AG04450 (cell line): ENCODE data around the gene KRT77. TPM values are rescaled to one million over a fixed set of nuclear protein-coding genes. Genes with fewer than 3 reads are reported as not detected.

Experiments
- CTCF ChIA-PET: fragments of 300-600, 350-600 bp; formaldehyde crosslinking; extraction: SDS; loops from one replicate; lab custom pipeline; 2022; ENCODE audit warnings: antibody characterized with exemption, inconsistent platforms; lab: Charles Lee
- POLR2A ChIA-PET: fragments of 350-600 bp; formaldehyde crosslinking; extraction: SDS; loops from one replicate; lab custom pipeline; 2021; ENCODE audit warnings: antibody characterized with exemption, inconsistent platforms; lab: Yijun Ruan, JAX
- DNase-seq: peaks from one replicate; pipeline ENCODE4 v3.0.0-alpha.2; 2011; ENCODE audit warnings: low read depth, low spot score
- H3K27ac ChIP-seq: one replicate; pipeline ENCODE4 v1.5.1; 2012; ENCODE audit warnings: low read depth, low read length, control low read depth
- H3K27me3 ChIP-seq: one replicate; pipeline ENCODE4 v1.6.0; 2012; ENCODE audit warnings: low read length; ENCODE audit not compliant: control insufficient read depth, insufficient read depth
- H3K4me3 ChIP-seq: 2 replicates; pipeline ENCODE4 v1.5.1; 2011; ENCODE audit warnings: mild to moderate bottlenecking, low read depth, low read length, control low read depth
- H3K9me3 ChIP-seq: 2 replicates; pipeline ENCODE4 v1.5.1; 2012; ENCODE audit warnings: low read length; ENCODE audit not compliant: control insufficient read depth, insufficient read depth
- polyA plus RNA-seq: library from polyadenylated mRNA; depleted of rRNA; stranded (reverse); fragments of >200 nt; gene quantifications from 2 replicates; pipeline ENCODE4 v1.2.3, GENCODE V29; 2011
- TF ChIP-seq, protein P1 (sequence below): IDR thresholded peaks from 2 replicates; pipeline ENCODE4 v1.5.1; 2011; ENCODE audit warnings: low read depth, low read length, control low read depth, inconsistent platforms

Gene KRT77
- polyA plus RNA-seq, 1 experiment, result not detected

DNA sequence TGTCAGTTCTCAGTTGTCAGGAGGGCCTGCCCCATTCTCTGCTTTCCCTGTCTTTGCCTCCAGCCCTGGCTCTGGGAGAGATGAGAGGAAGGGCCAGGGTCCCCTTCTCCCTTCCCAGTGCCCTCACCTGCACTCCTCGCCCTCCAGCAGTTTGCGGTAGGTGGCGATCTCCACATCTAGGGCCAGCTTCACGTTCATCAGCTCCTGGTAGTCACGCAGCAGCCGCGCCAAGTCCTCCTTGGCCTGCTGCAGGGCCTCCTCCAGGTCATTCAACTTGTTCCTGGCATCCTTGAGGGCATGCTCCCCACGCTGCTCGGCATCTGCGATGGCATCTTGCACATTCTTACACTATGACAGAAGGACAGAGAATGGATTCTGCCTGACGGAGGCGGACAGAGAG, 56.7 kb downstream of the KRT77 start:
- CTCF ChIA-PET, result no interaction called here
- peaks cover 18% of the 10 kb centered on the region for H3K27me3 ChIP-seq
- no peak overlapping the region for H3K4me3 ChIP-seq
- TF ChIP-seq, protein P1, sequence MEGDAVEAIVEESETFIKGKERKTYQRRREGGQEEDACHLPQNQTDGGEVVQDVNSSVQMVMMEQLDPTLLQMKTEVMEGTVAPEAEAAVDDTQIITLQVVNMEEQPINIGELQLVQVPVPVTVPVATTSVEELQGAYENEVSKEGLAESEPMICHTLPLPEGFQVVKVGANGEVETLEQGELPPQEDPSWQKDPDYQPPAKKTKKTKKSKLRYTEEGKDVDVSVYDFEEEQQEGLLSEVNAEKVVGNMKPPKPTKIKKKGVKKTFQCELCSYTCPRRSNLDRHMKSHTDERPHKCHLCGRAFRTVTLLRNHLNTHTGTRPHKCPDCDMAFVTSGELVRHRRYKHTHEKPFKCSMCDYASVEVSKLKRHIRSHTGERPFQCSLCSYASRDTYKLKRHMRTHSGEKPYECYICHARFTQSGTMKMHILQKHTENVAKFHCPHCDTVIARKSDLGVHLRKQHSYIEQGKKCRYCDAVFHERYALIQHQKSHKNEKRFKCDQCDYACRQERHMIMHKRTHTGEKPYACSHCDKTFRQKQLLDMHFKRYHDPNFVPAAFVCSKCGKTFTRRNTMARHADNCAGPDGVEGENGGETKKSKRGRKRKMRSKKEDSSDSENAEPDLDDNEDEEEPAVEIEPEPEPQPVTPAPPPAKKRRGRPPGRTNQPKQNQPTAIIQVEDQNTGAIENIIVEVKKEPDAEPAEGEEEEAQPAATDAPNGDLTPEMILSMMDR, result no peak
- H3K27ac ChIP-seq, result no peak overlapping the region
- DNase-seq, result no peak
- POLR2A ChIA-PET, result no interaction called here
- H3K9me3 ChIP-seq, result peaks cover under 1% of the 10 kb centered on the region; the same call in 1 of the 2 replicates

DNA sequence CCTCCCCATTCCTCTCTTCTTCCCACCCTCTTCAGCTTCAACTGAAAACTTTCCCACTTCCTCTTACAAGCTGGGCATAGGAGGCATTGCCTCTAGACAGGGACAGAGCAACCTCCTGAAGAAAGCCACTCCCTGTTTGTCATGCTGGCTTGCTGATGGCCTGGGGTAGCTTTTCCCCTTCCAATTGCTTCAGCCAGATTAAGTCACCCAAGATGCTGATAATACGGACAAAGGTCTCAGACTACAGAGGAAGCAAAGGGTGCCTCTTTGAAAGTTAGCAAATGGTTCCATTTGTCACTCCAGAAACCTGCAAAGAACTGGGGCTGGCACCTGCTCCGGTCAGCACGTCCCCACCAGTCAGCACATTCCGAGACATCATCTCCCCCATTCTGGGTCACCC, 57.3 kb downstream of the KRT77 start:
- DNase-seq, result no peak
- Histone ChIP-seq H3K9me3 (no peaks in the 10 kb centered on the region), H3K27me3 (peaks cover 21% of the 10 kb centered on the region), H3K4me3 (no peak overlapping the region), H3K27ac (no peak overlapping the region)
- ChIA-PET POLR2A (no interaction called here), CTCF (no interaction called here)
- TF ChIP-seq, protein P1, result no peak

DNA sequence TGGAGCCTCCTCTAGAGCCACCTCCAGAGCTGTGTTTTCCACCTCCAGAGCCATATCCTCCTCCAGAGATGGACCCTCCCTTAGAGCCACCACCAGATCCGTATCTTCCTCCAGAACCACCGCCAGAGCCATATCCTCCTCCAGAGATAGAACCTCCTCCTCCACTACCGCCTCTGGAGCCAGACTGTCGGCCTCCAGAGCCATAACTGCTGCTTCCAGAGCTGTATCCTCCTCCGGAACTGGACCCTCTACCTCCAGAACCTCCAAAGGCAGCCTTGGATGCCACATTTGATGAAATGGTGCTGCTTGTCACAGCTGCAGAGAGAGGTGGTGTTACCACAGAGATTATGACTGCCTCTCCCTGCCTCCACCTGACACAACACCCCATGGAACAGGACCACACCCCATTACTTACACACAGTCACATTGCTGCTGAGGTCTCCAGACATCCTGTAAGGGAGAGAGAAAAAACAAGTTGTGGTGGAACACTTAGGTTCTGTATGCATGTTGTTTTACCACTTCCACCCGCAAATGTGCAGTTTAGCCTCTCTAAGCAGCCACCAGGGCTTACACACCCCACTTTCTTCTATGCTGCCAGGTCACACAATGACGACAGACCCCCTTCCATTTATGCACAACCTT, 58.1 kb downstream of the KRT77 start:
- ChIA-PET CTCF (no interaction called here), POLR2A (no interaction called here)
- TF ChIP-seq, protein P1, result no peak
- Histone ChIP-seq H3K4me3 (no peak overlapping the region), H3K27me3 (peaks cover 18% of the 10 kb centered on the region), H3K27ac (no peak overlapping the region), H3K9me3 (no peaks in the 10 kb centered on the region)
- no peak for DNase-seq

DNA sequence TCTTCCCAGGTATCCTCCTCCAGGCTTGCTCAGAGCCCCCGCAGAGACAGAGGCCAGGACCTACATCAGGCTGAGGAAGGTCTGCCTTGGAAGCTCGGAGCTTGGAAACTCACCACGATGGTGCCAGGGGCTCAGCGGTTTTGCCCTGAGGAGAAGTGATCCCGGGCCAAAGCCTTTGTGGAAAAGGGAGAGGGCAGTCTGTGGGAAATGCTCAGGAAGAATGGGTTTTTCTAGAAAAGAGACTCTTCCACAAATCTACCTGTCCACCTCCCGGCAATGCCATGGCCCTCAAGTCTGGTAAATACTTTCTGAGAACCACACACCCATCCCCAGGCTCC, 59.3 kb downstream of the KRT77 start:
- Histone ChIP-seq H3K4me3 (no peak overlapping the region), H3K27ac (no peak overlapping the region), H3K27me3 (peaks cover 18% of the 10 kb centered on the region), H3K9me3 (no peaks in the 10 kb centered on the region)
- ChIA-PET POLR2A (no interaction called here), CTCF (no interaction called here)
- no peak for DNase-seq
- TF ChIP-seq, protein P1, result no peak

DNA sequence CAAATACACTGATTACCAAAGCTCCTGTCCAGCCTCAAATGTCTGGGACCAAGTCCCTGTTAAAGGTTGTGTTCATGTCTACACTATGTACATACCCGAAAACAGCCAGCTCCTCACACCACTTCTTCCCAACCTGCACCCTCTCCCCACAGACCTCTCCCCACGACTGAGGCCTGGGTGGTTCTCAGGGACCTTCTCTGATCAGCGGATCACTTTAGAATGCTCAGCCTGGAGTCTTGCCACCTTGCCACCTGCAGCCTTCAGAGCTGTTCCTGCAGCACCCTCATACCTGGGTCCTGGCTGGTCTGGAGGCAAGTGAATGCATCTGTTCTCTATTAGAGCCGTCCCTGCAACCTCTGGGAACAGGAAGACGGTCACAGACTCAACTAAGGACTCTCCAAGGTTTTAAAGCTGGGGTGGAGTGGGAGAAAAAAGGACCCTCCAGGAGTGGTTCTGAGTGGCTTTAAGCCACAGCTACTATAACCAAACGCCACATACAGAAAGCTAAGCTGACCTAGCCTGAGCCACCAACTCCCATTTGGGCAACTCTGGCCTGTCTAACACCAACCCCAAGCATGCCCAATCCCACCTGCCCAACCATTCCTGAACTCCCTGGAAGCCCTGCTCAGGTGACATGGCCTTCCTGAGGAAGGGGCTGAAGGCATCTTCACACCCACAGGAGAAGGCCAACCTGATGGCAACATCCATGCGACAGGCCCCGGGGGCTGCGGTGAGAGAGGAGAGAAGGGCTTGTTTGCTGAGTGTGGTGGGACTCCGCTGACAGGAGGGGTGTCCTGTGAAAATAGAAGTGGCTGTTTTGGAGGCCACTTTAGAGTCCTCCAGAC, 59.9 kb downstream of the KRT77 start:
- H3K27ac ChIP-seq, result no peak overlapping the region
- H3K9me3 ChIP-seq, result no peaks in the 10 kb centered on the region
- no peak overlapping the region for H3K4me3 ChIP-seq
- ChIA-PET POLR2A (no interaction called here), CTCF (no interaction called here)
- DNase-seq, result no peak
- TF ChIP-seq, protein P1, result no peak
- peaks cover 14% of the 10 kb centered on the region for H3K27me3 ChIP-seq
